RWPE1 (cell line): Measurements from ENCODE around the gene HERPUD2.

Source experiments
- CTCF ChIA-PET: fragments of 350-600 bp; sonication (Branson Sonifier 250); formaldehyde crosslinking; extraction: SDS; loops from one replicate; lab custom pipeline; 2021; lab: Yijun Ruan, JAX
- POLR2A ChIA-PET: fragments of 400-600 bp; formaldehyde crosslinking; extraction: SDS; loops from one replicate; lab custom pipeline; 2020; ENCODE audit warnings: antibody characterized with exemption; ENCODE audit not compliant: low non-redundant PET; lab: Yijun Ruan, JAX
- DNase-seq: peaks from one replicate; pipeline ENCODE4 v3.0.0; 2012; ENCODE audit warnings: low spot score
- H3K27ac ChIP-seq: fragments of 450-650 bp; 2 replicates; pipeline ENCODE4 v1.5.1; 2017
- CTCF ChIP-seq: fragments of 450-650 bp; conservative IDR thresholded peaks from 2 replicates; pipeline ENCODE4 v1.5.1; 2017; ENCODE audit warnings: low read depth, mild to moderate bottlenecking

HERPUD2 gene

GRCh38 chr7:35694784-35695472 is at the start of gene HERPUD2:
HERPUD2 (minus strand) TSS chr7:35695135; CDS start chr7:35694330, 805 bp downstream.
- DNase-seq = peak; percentile 93
- POLR2A ChIA-PET = no interaction called here

GRCh38 chr7:35738889-35739288 is 44.0 kb upstream of the HERPUD2 start:
- ChIA-PET POLR2A (no interaction called here), CTCF (interaction anchor here (0.6 to 0.7 kb wide), 3 partner anchors 19 to 1980 kb away, joined by 4 to 5 read pairs (median 4); no protein-coding TSS in a partner anchor)
- no peak overlapping the region for H3K27ac ChIP-seq
- TF ChIP-seq CTCF = no peak
- DNase-seq = no peak

More at GRCh38 chr7:35694784-35695472, at the start of gene HERPUD2:
- peak within 1 kb of the TSS; percentile 88 for H3K27ac ChIP-seq
- CTCF ChIA-PET = interaction anchor here (0.6 to 1.1 kb wide), 3 partner anchors 15 to 1731 kb away, joined by 3 to 4 read pairs (median 3); no protein-coding TSS in a partner anchor
- no peak for TF ChIP-seq CTCF

GRCh38 chr7:35736725-35737124 is 41.8 kb upstream of the HERPUD2 start:
- ChIA-PET CTCF (interaction anchor here (0.7 kb wide), 1 partner anchor 705 kb away, joined by 3 read pairs; no protein-coding TSS in a partner anchor), POLR2A (no interaction called here)
- DNase-seq = peak; percentile 62
- no peak overlapping the region for H3K27ac ChIP-seq
- TF ChIP-seq CTCF = no peak

GRCh38 chr7:35735396-35735795 is 40.5 kb upstream of the HERPUD2 start:
- POLR2A ChIA-PET = no interaction called here

GRCh38 chr7:35734001-35734483 is 39.1 kb upstream of the HERPUD2 start:
- TF ChIP-seq CTCF = no peak
- CTCF ChIA-PET = no interaction called here
- no peak overlapping the region for H3K27ac ChIP-seq
- DNase-seq = no peak
- POLR2A ChIA-PET = no interaction called here

More at GRCh38 chr7:35735396-35735795, 40.5 kb upstream of the HERPUD2 start:
- TF ChIP-seq CTCF = no peak
- H3K27ac ChIP-seq = no peak overlapping the region
- CTCF ChIA-PET = no interaction called here
- no peak for DNase-seq

- H3K27ac ChIP-seq = no peak overlapping the region
- no peak for TF ChIP-seq CTCF
- ChIA-PET POLR2A (no interaction called here), CTCF (interaction anchor here (0.6 kb wide), 1 partner anchor 640 kb away, joined by 3 read pairs; no protein-coding TSS in a partner anchor)
- no peak for DNase-seq
Measured at GRCh38 chr7:35731349-35731748, 36.4 kb upstream of the HERPUD2 start.
